GM23338 (cell line): ENCODE measurements around the gene PJA1. TPM values are rescaled to one million over a fixed set of nuclear protein-coding genes. Genes with fewer than 3 reads are reported as not detected.

Source experiments
- ATAC-seq: fragments of 200-7000 bp; cut with Tn5 transposase; 3 replicates; pipeline ENCODE4 v1.9.1; 2020
- DNase-seq: peaks from one replicate; pipeline ENCODE4 v3.0.0-alpha.2; 2015; ENCODE audit warnings: low spot score
- H2AFZ ChIP-seq: fragments of 200-600 bp; sonication (generic); 2 replicates; pipeline ENCODE4 v1.8.0; 2016; ENCODE audit warnings: antibody characterized with exemption, mild to moderate bottlenecking, moderate library complexity
- H3F3A ChIP-seq: fragments of 200-600 bp; sonication (generic); replicated peaks from 2 replicates; pipeline ENCODE4 v1.8.0; 2017; ENCODE audit warnings: antibody characterized with exemption, mixed run types, low read depth
- H3K27ac ChIP-seq: fragments of 200-600 bp; sonication (generic); 2 replicates; pipeline ENCODE4 v1.6.1; 2016; ENCODE audit warnings: low read depth
- H3K27me3 ChIP-seq: fragments of 200-600 bp; sonication (generic); 2 replicates; pipeline ENCODE4 v1.8.0; 2016; ENCODE audit warnings: mild to moderate bottlenecking, mixed run types, moderate library complexity; ENCODE audit not compliant: insufficient read depth
- H3K36me3 ChIP-seq: fragments of 200-600 bp; sonication (generic); 2 replicates; pipeline ENCODE4 v1.8.0; 2016; ENCODE audit warnings: mild to moderate bottlenecking; ENCODE audit not compliant: insufficient read depth
- H3K4me1 ChIP-seq: fragments of 200-600 bp; sonication (generic); 2 replicates; pipeline ENCODE4 v1.8.0; 2016; ENCODE audit warnings: mild to moderate bottlenecking, moderate library complexity; ENCODE audit not compliant: insufficient read depth
- H3K4me2 ChIP-seq: fragments of 200-600 bp; sonication (generic); 2 replicates; pipeline ENCODE4 v1.7.1; 2017; ENCODE audit warnings: mixed run types
- H3K4me3 ChIP-seq: fragments of 200-600 bp; sonication (generic); 2 replicates; pipeline ENCODE4 v1.6.1; 2016; ENCODE audit warnings: mixed run types
- H3K79me2 ChIP-seq: fragments of 200-600 bp; sonication (generic); replicated peaks from 2 replicates; pipeline ENCODE4 v1.8.0; 2017; ENCODE audit warnings: mild to moderate bottlenecking; ENCODE audit not compliant: insufficient read depth
- H3K9me2 ChIP-seq: fragments of 200-600 bp; sonication (generic); 2 replicates; pipeline ENCODE4 v1.8.0; 2017; ENCODE audit not compliant: insufficient read depth
- H4K20me1 ChIP-seq: fragments of 200-600 bp; sonication (generic); replicated peaks from 2 replicates; pipeline ENCODE4 v1.8.0; 2017; ENCODE audit warnings: mild to moderate bottlenecking; ENCODE audit not compliant: insufficient read depth
- H3K27ac Mint-ChIP-seq: 2 replicates; pipeline ENCODE4 v1.8.0; 2020; ENCODE audit warnings: inconsistent platforms, mild to moderate bottlenecking, moderate library complexity, mixed read lengths
- H3K27me3 Mint-ChIP-seq: 3 replicates; pipeline ENCODE4 v1.8.0; 2022; ENCODE audit warnings: low read depth, mild to moderate bottlenecking, moderate library complexity, mixed read lengths, inconsistent platforms; ENCODE audit not compliant: insufficient read depth, poor library complexity
- H3K36me3 Mint-ChIP-seq: 3 replicates; pipeline ENCODE4 v1.8.0; 2021; ENCODE audit warnings: low read depth, mild to moderate bottlenecking, inconsistent platforms, moderate library complexity, mixed read lengths
- H3K4me1 Mint-ChIP-seq: 3 replicates; pipeline ENCODE4 v1.8.0; 2020; ENCODE audit warnings: mild to moderate bottlenecking, inconsistent platforms, mixed read lengths
- H3K4me3 Mint-ChIP-seq: 3 replicates; pipeline ENCODE4 v1.8.0; 2021; ENCODE audit warnings: moderate library complexity, mild to moderate bottlenecking, inconsistent platforms, mixed read lengths
- H3K9me3 Mint-ChIP-seq: 3 replicates; pipeline ENCODE4 v1.8.0; 2020; ENCODE audit warnings: moderate library complexity, mild to moderate bottlenecking, inconsistent platforms, mixed read lengths
- NANOG ChIP-seq: IDR thresholded peaks from 2 replicates; pipeline ENCODE4 v1.6.1; 2016; ENCODE audit warnings: antibody characterized with exemption, borderline replicate concordance
- POLR2AphosphoS5 ChIP-seq: IDR thresholded peaks from 2 replicates; pipeline ENCODE4 v1.6.1; 2016; ENCODE audit warnings: antibody characterized with exemption, low read depth
- polyA plus RNA-seq: library from polyadenylated mRNA; unstranded; fragments of >200 nt; fragmentation: Nextera tagmentation; extraction: Ambion mirVana; gene quantifications from 2 replicates; pipeline ENCODE4 v1.2.1, GENCODE V29; 2016
- total RNA-seq: library from RNA; depleted of rRNA; stranded (reverse); fragments of >200 nt; shearing (Covaris generic); gene quantifications from 2 replicates; pipeline ENCODE4 v1.2.3, GENCODE V29; 2014
- TF ChIP-seq, protein P1 (sequence below): fragments of 250-450 bp; sonication (Bioruptor Pico); IDR thresholded peaks from 2 replicates; pipeline ENCODE4 v1.5.0; 2020; ENCODE audit warnings: mild to moderate bottlenecking, moderate library complexity
- TF ChIP-seq, protein P2 (sequence below): IDR thresholded peaks from one replicate; pipeline ENCODE4 v1.6.1; 2018; ENCODE audit warnings: antibody characterized with exemption; ENCODE audit not compliant: unreplicated experiment

PJA1 gene
- total and polyA plus RNA-seq, 2 experiments from 2014 or later: 25.2 to 31.3 TPM

DNA sequence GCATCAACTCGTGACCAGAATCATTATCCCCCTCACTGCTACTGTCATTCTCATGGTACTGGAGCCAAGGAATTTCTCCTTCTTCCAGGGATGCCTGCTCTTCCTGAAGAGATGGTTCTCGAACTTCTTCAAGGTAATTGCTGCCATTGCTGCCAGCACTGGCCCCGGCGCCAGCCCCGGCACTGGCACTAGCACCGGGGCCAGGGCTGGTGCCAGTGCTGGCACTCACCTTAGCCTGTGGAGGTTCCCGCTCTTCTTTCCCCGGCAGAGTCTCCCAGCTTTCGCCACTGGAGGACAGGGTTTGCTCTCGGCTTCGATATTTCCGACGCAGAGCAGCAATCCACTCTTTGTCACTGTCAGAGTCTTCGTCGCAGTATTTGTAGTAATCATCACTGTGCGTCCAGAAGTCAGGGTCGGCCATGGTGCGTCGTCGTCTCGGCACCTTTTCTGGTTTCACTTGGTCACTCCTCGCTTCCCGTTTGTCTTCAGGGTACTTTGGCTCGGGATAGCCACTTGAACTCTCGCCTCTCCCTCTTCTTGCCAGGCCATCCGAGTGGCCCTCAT lies 3.4 kb downstream of the PJA1 start (continued):
- TF ChIP-seq, protein P1, sequence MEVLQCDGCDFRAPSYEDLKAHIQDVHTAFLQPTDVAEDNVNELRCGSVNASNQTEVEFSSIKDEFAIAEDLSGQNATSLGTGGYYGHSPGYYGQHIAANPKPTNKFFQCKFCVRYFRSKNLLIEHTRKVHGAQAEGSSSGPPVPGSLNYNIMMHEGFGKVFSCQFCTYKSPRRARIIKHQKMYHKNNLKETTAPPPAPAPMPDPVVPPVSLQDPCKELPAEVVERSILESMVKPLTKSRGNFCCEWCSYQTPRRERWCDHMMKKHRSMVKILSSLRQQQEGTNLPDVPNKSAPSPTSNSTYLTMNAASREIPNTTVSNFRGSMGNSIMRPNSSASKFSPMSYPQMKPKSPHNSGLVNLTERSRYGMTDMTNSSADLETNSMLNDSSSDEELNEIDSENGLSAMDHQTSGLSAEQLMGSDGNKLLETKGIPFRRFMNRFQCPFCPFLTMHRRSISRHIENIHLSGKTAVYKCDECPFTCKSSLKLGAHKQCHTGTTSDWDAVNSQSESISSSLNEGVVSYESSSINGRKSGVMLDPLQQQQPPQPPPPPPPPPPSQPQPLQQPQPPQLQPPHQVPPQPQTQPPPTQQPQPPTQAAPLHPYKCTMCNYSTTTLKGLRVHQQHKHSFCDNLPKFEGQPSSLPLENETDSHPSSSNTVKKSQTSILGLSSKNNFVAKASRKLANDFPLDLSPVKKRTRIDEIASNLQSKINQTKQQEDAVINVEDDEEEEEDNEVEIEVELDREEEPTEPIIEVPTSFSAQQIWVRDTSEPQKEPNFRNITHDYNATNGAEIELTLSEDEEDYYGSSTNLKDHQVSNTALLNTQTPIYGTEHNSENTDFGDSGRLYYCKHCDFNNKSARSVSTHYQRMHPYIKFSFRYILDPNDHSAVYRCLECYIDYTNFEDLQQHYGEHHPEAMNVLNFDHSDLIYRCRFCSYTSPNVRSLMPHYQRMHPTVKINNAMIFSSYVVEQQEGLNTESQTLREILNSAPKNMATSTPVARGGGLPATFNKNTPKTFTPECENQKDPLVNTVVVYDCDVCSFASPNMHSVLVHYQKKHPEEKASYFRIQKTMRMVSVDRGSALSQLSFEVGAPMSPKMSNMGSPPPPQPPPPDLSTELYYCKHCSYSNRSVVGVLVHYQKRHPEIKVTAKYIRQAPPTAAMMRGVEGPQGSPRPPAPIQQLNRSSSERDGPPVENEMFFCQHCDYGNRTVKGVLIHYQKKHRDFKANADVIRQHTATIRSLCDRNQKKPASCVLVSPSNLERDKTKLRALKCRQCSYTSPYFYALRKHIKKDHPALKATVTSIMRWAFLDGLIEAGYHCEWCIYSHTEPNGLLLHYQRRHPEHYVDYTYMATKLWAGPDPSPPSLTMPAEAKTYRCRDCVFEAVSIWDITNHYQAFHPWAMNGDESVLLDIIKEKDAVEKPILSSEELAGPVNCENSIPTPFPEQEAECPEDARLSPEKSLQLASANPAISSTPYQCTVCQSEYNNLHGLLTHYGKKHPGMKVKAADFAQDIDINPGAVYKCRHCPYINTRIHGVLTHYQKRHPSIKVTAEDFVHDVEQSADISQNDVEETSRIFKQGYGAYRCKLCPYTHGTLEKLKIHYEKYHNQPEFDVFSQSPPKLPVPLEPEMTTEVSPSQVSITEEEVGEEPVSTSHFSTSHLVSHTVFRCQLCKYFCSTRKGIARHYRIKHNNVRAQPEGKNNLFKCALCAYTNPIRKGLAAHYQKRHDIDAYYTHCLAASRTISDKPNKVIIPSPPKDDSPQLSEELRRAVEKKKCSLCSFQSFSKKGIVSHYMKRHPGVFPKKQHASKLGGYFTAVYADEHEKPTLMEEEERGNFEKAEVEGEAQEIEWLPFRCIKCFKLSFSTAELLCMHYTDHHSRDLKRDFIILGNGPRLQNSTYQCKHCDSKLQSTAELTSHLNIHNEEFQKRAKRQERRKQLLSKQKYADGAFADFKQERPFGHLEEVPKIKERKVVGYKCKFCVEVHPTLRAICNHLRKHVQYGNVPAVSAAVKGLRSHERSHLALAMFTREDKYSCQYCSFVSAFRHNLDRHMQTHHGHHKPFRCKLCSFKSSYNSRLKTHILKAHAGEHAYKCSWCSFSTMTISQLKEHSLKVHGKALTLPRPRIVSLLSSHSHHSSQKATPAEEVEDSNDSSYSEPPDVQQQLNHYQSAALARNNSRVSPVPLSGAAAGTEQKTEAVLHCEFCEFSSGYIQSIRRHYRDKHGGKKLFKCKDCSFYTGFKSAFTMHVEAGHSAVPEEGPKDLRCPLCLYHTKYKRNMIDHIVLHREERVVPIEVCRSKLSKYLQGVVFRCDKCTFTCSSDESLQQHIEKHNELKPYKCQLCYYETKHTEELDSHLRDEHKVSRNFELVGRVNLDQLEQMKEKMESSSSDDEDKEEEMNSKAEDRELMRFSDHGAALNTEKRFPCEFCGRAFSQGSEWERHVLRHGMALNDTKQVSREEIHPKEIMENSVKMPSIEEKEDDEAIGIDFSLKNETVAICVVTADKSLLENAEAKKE (CRISPR knock-in tag): no peak
- no peak for TF ChIP-seq POLR2AphosphoS5
- TF ChIP-seq NANOG: no peak
- TF ChIP-seq, protein P2, sequence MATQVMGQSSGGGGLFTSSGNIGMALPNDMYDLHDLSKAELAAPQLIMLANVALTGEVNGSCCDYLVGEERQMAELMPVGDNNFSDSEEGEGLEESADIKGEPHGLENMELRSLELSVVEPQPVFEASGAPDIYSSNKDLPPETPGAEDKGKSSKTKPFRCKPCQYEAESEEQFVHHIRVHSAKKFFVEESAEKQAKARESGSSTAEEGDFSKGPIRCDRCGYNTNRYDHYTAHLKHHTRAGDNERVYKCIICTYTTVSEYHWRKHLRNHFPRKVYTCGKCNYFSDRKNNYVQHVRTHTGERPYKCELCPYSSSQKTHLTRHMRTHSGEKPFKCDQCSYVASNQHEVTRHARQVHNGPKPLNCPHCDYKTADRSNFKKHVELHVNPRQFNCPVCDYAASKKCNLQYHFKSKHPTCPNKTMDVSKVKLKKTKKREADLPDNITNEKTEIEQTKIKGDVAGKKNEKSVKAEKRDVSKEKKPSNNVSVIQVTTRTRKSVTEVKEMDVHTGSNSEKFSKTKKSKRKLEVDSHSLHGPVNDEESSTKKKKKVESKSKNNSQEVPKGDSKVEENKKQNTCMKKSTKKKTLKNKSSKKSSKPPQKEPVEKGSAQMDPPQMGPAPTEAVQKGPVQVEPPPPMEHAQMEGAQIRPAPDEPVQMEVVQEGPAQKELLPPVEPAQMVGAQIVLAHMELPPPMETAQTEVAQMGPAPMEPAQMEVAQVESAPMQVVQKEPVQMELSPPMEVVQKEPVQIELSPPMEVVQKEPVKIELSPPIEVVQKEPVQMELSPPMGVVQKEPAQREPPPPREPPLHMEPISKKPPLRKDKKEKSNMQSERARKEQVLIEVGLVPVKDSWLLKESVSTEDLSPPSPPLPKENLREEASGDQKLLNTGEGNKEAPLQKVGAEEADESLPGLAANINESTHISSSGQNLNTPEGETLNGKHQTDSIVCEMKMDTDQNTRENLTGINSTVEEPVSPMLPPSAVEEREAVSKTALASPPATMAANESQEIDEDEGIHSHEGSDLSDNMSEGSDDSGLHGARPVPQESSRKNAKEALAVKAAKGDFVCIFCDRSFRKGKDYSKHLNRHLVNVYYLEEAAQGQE: no peak

DNA sequence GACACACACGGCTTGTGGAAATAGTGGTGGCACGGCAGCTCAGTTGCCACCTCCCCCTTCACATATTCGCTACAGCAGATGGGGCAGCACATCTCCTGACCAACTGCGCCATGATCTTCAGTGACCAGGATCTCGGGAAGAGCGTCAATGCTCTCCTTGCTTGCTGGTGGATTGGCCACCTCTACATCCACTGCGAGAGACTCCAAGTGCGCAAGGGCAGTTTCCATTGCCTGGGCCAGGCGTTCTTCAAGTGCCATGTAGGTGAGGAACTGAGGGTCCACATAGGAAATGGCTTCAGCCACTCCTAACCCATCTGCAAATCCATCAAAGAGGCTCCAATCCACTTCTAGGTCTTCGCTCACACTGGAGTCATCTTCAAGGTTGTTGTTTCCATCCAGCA lies 3.9 kb downstream of the PJA1 start:
- Histone ChIP-seq H2AFZ (no peak overlapping the region), H3K4me1 (peaks cover 4% of the 10 kb centered on the region; the same call in 1 of the 2 replicates), H4K20me1 (no peaks in the 10 kb centered on the region), H3K36me3 (no peaks in the 10 kb centered on the region), H3K27ac (no peak overlapping the region), H3K4me3 (no peak overlapping the region), H3K4me2 (no peak overlapping the region), H3F3A (no peaks in the 10 kb centered on the region), H3K79me2 (peaks cover 9% of the 10 kb centered on the region), H3K9me2 (no peaks in the 10 kb centered on the region), H3K27me3 (no peaks in the 10 kb centered on the region)
- Mint-ChIP-seq H3K4me1 (peaks cover 27% of the 10 kb centered on the region), H3K27me3 (peaks cover 3% of the 10 kb centered on the region), H3K4me3 (no peak overlapping the region), H3K27ac (no peak overlapping the region), H3K9me3 (no peaks in the 10 kb centered on the region), H3K36me3 (peaks cover 32% of the 10 kb centered on the region)
- TF ChIP-seq NANOG: no peak
- DNase-seq: no peak
- ATAC-seq: no peak
